Measurements from ENCODE around the gene PAX4. TPM values are rescaled to one million over a fixed set of nuclear protein-coding genes. Genes with fewer than 3 reads are reported as not detected.

Gene PAX4
- total RNA-seq, 4 donors from 2014 or later, result not detected

GRCh38 chr7:127600885-127601284 lies 17.1 kb downstream of the PAX4 start:
- no peaks in the 10 kb centered on the region for H3K9me3 ChIP-seq
- no peaks in the 10 kb centered on the region for H3K36me3 ChIP-seq
- no peak for TF ChIP-seq POLR2A (IDR thresholded peaks at IDR 0.05)
- TF ChIP-seq, protein P1, sequence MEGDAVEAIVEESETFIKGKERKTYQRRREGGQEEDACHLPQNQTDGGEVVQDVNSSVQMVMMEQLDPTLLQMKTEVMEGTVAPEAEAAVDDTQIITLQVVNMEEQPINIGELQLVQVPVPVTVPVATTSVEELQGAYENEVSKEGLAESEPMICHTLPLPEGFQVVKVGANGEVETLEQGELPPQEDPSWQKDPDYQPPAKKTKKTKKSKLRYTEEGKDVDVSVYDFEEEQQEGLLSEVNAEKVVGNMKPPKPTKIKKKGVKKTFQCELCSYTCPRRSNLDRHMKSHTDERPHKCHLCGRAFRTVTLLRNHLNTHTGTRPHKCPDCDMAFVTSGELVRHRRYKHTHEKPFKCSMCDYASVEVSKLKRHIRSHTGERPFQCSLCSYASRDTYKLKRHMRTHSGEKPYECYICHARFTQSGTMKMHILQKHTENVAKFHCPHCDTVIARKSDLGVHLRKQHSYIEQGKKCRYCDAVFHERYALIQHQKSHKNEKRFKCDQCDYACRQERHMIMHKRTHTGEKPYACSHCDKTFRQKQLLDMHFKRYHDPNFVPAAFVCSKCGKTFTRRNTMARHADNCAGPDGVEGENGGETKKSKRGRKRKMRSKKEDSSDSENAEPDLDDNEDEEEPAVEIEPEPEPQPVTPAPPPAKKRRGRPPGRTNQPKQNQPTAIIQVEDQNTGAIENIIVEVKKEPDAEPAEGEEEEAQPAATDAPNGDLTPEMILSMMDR (IDR thresholded peaks at IDR 0.05), result no peak
- no peak overlapping the region for H3K4me3 ChIP-seq
- H3K27ac ChIP-seq, result no peak overlapping the region
- no peaks in the 10 kb centered on the region for H3K4me1 ChIP-seq
- intact Hi-C loops (cut with DNase I), result no loop called here
- no peak for DNase-seq
- H3K27me3 ChIP-seq, result no peaks in the 10 kb centered on the region
- 81 to 82% methylated on average over 3 of the region's 3 CpGs for WGBS, 2 donors

GRCh38 chr7:127598318-127598717 lies 19.6 kb downstream of the PAX4 start:
- no peak for TF ChIP-seq POLR2A (IDR thresholded peaks at IDR 0.05)
- TF ChIP-seq, protein P1 (IDR thresholded peaks at IDR 0.05), result peak in 1 of 6 experiments; percentile 23
- Histone ChIP-seq H3K27ac (no peak overlapping the region), H3K36me3 (no peaks in the 10 kb centered on the region), H3K9me3 (no peaks in the 10 kb centered on the region), H3K4me3 (no peak overlapping the region), H3K27me3 (no peaks in the 10 kb centered on the region), H3K4me1 (no peaks in the 10 kb centered on the region)
- intact Hi-C loops (cut with DNase I), result loop anchor here (10.0 kb wide), 1 partner anchor 46 kb away; no protein-coding TSS in a partner anchor
- 52 to 68% methylated on average over 4 to 6 of the region's 6 CpGs for WGBS, 2 donors
- DNase-seq, result no peak

GRCh38 chr7:127595737-127596136 lies 22.2 kb downstream of the PAX4 start:
- WGBS, 2 donors, result 94 to 100% methylated on average over 1 to 3 of the region's 5 CpGs
- Histone ChIP-seq H3K9me3 (no peaks in the 10 kb centered on the region), H3K27me3 (no peaks in the 10 kb centered on the region), H3K36me3 (peaks cover 10 to 22% (median 10%) of the 10 kb centered on the region in 3 donors), H3K27ac (no peak overlapping the region), H3K4me1 (no peaks in the 10 kb centered on the region), H3K4me3 (no peak overlapping the region)
- no peak for TF ChIP-seq POLR2A (IDR thresholded peaks at IDR 0.05)
- TF ChIP-seq, protein P1 (IDR thresholded peaks at IDR 0.05), result no peak
- DNase-seq, result no peak
- intact Hi-C loops (cut with DNase I), result loop anchor here (10.0 kb wide), 1 partner anchor 49 kb away; no protein-coding TSS in a partner anchor

DNA sequence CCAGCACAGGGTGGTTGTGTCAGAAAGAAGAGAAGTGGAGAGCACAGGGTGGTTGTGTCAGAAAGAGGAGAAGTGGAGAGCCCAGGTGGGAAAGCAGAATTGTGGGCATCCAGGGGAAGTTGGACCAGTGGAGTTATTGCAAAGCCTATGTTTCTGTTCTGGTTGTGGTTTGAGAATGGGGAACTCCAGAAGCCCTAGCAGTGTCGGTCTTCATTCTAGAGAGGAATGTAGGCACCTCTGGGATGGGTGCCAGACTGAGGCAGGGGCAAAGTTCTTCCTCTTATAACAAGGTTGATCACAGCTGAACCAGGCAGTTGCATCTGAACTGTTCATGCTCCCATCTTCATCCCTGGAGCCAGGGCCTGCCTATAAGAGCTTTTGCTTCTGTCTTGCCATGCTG lies 23.5 kb downstream of the PAX4 start:
- Histone ChIP-seq H3K4me1 (peaks cover 3 to 9% (median 4%) of the 10 kb centered on the region in 3 donors), H3K27ac (no peak overlapping the region), H3K27me3 (no peaks in the 10 kb centered on the region), H3K36me3 (peaks cover 10 to 34% (median 11%) of the 10 kb centered on the region in 3 donors), H3K4me3 (no peak overlapping the region), H3K9me3 (no peaks in the 10 kb centered on the region)
- DNase-seq, result no peak
- intact Hi-C loops (cut with DNase I), result loop anchor here (10.0 kb wide), 1 partner anchor 50 kb away; no protein-coding TSS in a partner anchor
- TF ChIP-seq POLR2A (IDR thresholded peaks at IDR 0.05), result no peak
- TF ChIP-seq, protein P1 (IDR thresholded peaks at IDR 0.05), result no peak
- WGBS, 2 donors, result 29 to 44% methylated on average over 1 of the region's 1 CpG

- Histone ChIP-seq H3K4me3 (no peak overlapping the region), H3K36me3 (peaks cover 10 to 35% (median 11%) of the 10 kb centered on the region in 3 donors), H3K27ac (no peak overlapping the region), H3K27me3 (no peaks in the 10 kb centered on the region), H3K9me3 (no peaks in the 10 kb centered on the region), H3K4me1 (peaks cover 9 to 22% (median 13%) of the 10 kb centered on the region in 3 donors)
- WGBS, 2 donors, result 71 to 72% methylated on average over 4 of the region's 4 CpGs
- intact Hi-C loops (cut with DNase I), result loop anchor here (10.0 kb wide), 1 partner anchor 52 kb away; no protein-coding TSS in a partner anchor
- TF ChIP-seq, protein P1 (IDR thresholded peaks at IDR 0.05), result no peak
- TF ChIP-seq POLR2A (IDR thresholded peaks at IDR 0.05), result no peak
- DNase-seq, result no peak
These were observed 25.4 kb downstream of the PAX4 start for GRCh38 chr7:127592550-127592949.

Measured in esophagus squamous epithelium (tissue), 5 donors.